ENCODE results near the gene ATXN2.
"Not testable (repeated sequence)": the region's sequence is repeated elsewhere in the genome, so short reads cannot be mapped to it uniquely, and the experiment has no call there.

ATXN2 gene

DNA sequence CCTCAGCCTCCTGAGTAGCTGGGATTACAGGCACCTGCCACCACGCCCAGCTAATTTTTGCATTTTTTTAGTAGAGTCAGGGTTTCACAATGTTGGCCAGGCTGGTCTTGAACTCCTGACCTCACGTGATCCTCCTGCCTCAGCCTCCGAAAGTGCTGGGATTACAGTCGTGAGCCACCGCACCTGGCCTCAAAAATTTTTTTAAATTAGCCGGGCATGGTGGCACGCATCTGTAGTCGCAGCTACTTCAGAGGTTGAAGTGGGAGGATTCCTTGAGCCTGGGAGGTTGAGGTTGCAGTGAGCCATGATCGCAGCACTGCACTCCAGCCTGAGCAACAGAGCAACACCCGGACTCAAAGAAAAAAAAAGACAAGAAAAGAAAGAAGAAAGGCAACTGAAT lies 18.7 kb upstream of the ATXN2 start:
- not testable (repeated sequence) for H3K4me3 ChIP-seq (ENCODE audit: low read length); H3K36me3 ChIP-seq (ENCODE audit: control insufficient read depth, low read depth, low read length); H3K4me1 ChIP-seq (ENCODE audit: control insufficient read depth, low read depth, low read length); H3K9ac ChIP-seq (ENCODE audit: low read length); H3K9me3 ChIP-seq (ENCODE audit: control insufficient read depth, low read depth, low read length); H3K27me3 ChIP-seq (ENCODE audit: control insufficient read depth, insufficient read depth, low read length); H3K27ac ChIP-seq (ENCODE audit: low read length)

- H3K4me3 ChIP-seq (ENCODE audit: low read length) = no peak overlapping the region
- no peaks in the 10 kb centered on the region for H3K27me3 ChIP-seq (ENCODE audit: control insufficient read depth, insufficient read depth, low read length)
- no peaks in the 10 kb centered on the region for H3K9me3 ChIP-seq (ENCODE audit: control insufficient read depth, low read depth, low read length)
- H3K4me1 ChIP-seq (ENCODE audit: control insufficient read depth, low read depth, low read length) = no peaks in the 10 kb centered on the region
- H3K27ac ChIP-seq (ENCODE audit: low read length) = no peak overlapping the region
- H3K9ac ChIP-seq (ENCODE audit: low read length) = no peak overlapping the region
- H3K36me3 ChIP-seq (ENCODE audit: control insufficient read depth, low read depth, low read length) = no peaks in the 10 kb centered on the region
Observed at GRCh38 chr12:111616177-111616623, 17.1 kb upstream of the ATXN2 start.

- H3K27ac ChIP-seq (ENCODE audit: low read length) = no peak overlapping the region
- H3K27me3 ChIP-seq (ENCODE audit: control insufficient read depth, insufficient read depth, low read length) = no peaks in the 10 kb centered on the region
- H3K4me3 ChIP-seq (ENCODE audit: low read length) = no peak overlapping the region
- no peak overlapping the region for H3K9ac ChIP-seq (ENCODE audit: low read length)
- no peaks in the 10 kb centered on the region for H3K4me1 ChIP-seq (ENCODE audit: control insufficient read depth, low read depth, low read length)
- H3K9me3 ChIP-seq (ENCODE audit: control insufficient read depth, low read depth, low read length) = no peaks in the 10 kb centered on the region
- H3K36me3 ChIP-seq (ENCODE audit: control insufficient read depth, low read depth, low read length) = no peaks in the 10 kb centered on the region
Observed at GRCh38 chr12:111607239-111607638, 8.1 kb upstream of the ATXN2 start.

GRCh38 chr12:111606767-111607230 lies 7.7 kb upstream of the ATXN2 start:
- Histone ChIP-seq H3K36me3 (ENCODE audit: control insufficient read depth, low read depth, low read length) (no peaks in the 10 kb centered on the region), H3K4me3 (ENCODE audit: low read length) (no peak overlapping the region)

DNA sequence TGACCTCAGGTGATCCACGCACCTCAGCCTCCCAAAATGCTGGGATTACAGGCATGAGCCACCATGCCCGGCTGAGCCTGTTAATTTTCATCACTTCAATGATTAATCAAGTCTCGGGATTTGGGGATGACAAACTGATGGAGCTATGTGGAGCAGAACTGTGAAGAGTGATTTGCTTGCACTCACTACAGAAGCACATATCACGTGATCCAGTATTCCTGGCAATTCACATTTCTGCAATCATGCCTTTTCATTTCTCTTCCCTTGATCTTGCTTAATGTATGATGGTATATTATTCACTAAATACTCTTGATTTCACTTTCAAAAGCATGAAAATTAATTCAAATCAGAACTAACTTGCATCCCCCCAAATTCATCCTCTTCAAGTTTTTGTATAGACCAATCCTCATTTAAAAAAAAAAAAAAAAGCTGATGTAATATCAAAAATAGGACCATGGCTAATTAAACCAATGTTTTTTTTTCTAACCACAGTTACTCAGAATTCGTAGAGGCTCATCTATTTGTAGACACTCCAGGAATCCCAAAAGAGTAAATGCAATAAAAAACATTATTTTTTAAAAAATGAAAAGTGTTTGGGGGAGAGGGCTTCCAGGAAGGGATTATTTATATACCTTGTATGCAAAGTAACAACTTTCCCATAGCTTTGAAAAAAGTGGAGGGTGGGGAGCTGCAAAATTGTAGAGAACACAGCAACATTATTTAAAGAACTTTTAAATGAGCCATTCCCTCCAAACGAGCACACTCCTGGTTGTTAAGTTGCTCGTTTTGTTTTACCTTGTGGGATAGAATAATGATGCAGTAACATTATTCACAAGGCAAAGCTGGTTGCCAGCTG lies 7.0 kb upstream of the ATXN2 start:
- Histone ChIP-seq H3K4me3 (ENCODE audit: low read length) (no peak overlapping the region), H3K27me3 (ENCODE audit: control insufficient read depth, insufficient read depth, low read length) (no peaks in the 10 kb centered on the region), H3K9ac (ENCODE audit: low read length) (no peak overlapping the region), H3K4me1 (ENCODE audit: control insufficient read depth, low read depth, low read length) (no peaks in the 10 kb centered on the region), H3K9me3 (ENCODE audit: control insufficient read depth, low read depth, low read length) (no peaks in the 10 kb centered on the region), H3K27ac (ENCODE audit: low read length) (no peak overlapping the region), H3K36me3 (ENCODE audit: control insufficient read depth, low read depth, low read length) (no peaks in the 10 kb centered on the region)

More at GRCh38 chr12:111606767-111607230, 7.7 kb upstream of the ATXN2 start:
- H3K27me3 ChIP-seq (ENCODE audit: control insufficient read depth, insufficient read depth, low read length) = no peaks in the 10 kb centered on the region
- H3K27ac ChIP-seq (ENCODE audit: low read length) = no peak overlapping the region
- no peaks in the 10 kb centered on the region for H3K9me3 ChIP-seq (ENCODE audit: control insufficient read depth, low read depth, low read length)
- no peaks in the 10 kb centered on the region for H3K4me1 ChIP-seq (ENCODE audit: control insufficient read depth, low read depth, low read length)
- no peak overlapping the region for H3K9ac ChIP-seq (ENCODE audit: low read length)

- not testable (repeated sequence) for H3K9me3 ChIP-seq (ENCODE audit: control insufficient read depth, low read depth, low read length); H3K4me3 ChIP-seq (ENCODE audit: low read length); H3K27ac ChIP-seq (ENCODE audit: low read length); H3K36me3 ChIP-seq (ENCODE audit: control insufficient read depth, low read depth, low read length); H3K4me1 ChIP-seq (ENCODE audit: control insufficient read depth, low read depth, low read length); H3K9ac ChIP-seq (ENCODE audit: low read length); H3K27me3 ChIP-seq (ENCODE audit: control insufficient read depth, insufficient read depth, low read length)
Observed at GRCh38 chr12:111602857-111603256, 3.7 kb upstream of the ATXN2 start.

GRCh38 chr12:111602348-111602747 lies 3.2 kb upstream of the ATXN2 start:
- Histone ChIP-seq H3K4me3 (ENCODE audit: low read length) (no peak overlapping the region), H3K36me3 (ENCODE audit: control insufficient read depth, low read depth, low read length) (no peaks in the 10 kb centered on the region), H3K9me3 (ENCODE audit: control insufficient read depth, low read depth, low read length) (no peaks in the 10 kb centered on the region), H3K9ac (ENCODE audit: low read length) (no peak overlapping the region), H3K27me3 (ENCODE audit: control insufficient read depth, insufficient read depth, low read length) (no peaks in the 10 kb centered on the region), H3K4me1 (ENCODE audit: control insufficient read depth, low read depth, low read length) (peaks cover 5% of the 10 kb centered on the region), H3K27ac (ENCODE audit: low read length) (no peak overlapping the region)

DNA sequence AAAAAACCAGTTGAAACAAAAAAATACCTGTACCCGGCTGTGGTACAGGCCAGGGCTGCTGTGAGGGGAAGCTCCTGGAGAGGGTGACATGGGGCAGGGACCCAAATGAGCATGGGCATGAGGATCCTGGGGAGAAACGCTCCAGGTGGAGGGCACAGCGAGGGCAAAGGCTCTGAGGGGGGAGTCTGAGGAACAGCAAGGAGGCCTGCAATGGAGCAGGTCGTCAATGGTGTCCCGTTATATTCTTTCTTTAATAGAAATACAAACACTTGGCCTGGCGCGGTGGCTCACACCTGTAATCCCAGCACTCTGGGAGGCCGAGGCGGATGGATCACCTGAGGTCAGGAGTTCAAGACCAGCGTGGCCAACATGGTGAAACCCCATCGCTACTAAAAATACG lies 1.9 kb upstream of the ATXN2 start:
- H3K9ac ChIP-seq (ENCODE audit: low read length); H3K27ac ChIP-seq (ENCODE audit: low read length); H3K4me3 ChIP-seq (ENCODE audit: low read length); H3K36me3 ChIP-seq (ENCODE audit: control insufficient read depth, low read depth, low read length); H3K9me3 ChIP-seq (ENCODE audit: control insufficient read depth, low read depth, low read length); H3K27me3 ChIP-seq (ENCODE audit: control insufficient read depth, insufficient read depth, low read length): not testable (repeated sequence)
- H3K4me1 ChIP-seq (ENCODE audit: control insufficient read depth, low read depth, low read length) = peaks cover 15% of the 10 kb centered on the region

GRCh38 chr12:111600205-111600642 lies 1.1 kb upstream of the ATXN2 start:
- H3K27ac ChIP-seq (ENCODE audit: low read length) = peak overlapping the region; percentile 72
- H3K4me3 ChIP-seq (ENCODE audit: low read length) = peak overlapping the region; percentile 82

DNA sequence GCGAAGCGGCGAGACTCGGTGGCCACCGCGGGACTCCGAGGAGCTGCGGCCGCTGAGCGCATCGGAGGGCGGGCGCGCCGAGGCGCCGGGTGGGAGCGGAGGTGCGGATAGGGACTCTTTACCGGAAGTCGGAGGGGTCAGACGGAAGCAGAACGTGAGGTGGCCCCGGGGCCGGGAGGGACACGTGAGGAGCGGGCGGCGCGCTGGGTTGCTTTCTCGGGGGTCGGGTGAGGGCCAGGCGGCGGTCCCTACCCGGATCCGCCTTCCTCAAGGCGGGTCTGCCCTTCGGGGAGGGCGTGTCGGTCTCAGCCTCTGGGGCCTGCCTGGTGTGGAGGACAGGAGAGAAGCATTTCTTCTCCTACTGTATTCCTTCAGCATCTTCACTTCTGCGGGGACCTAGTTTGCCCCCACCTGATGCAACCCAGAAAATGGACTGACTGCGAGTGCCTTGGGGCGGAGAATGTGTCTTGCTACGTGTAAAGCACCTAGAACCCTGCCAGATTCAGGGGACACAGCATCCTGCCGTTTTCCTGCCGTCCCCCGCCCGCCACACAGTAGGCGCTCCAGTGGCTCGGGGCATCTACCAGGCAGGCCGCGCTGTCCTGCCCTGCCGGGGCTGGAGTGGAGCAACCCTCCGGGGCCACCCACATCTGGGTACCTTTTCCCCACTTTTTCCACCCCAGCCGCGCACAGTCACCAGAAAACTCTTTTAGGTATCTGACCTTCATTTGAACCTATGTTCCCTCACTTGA lies 514 bp upstream of the ATXN2 start:
- Histone ChIP-seq H3K9ac (ENCODE audit: low read length) (peak overlapping the region; percentile 70), H3K4me3 (ENCODE audit: low read length) (peak overlapping the region; percentile 82), H3K27me3 (ENCODE audit: control insufficient read depth, insufficient read depth, low read length) (no peaks in the 10 kb centered on the region), H3K36me3 (ENCODE audit: control insufficient read depth, low read depth, low read length) (no peaks in the 10 kb centered on the region), H3K4me1 (ENCODE audit: control insufficient read depth, low read depth, low read length) (peaks cover 15% of the 10 kb centered on the region), H3K9me3 (ENCODE audit: control insufficient read depth, low read depth, low read length) (no peaks in the 10 kb centered on the region), H3K27ac (ENCODE audit: low read length) (peak overlapping the region; percentile 72)

More at GRCh38 chr12:111600205-111600642, 1.1 kb upstream of the ATXN2 start:
- no peaks in the 10 kb centered on the region for H3K27me3 ChIP-seq (ENCODE audit: control insufficient read depth, insufficient read depth, low read length)
- H3K9ac ChIP-seq (ENCODE audit: low read length) = peak overlapping the region; percentile 70
- H3K4me1 ChIP-seq (ENCODE audit: control insufficient read depth, low read depth, low read length) = peaks cover 15% of the 10 kb centered on the region
- H3K9me3 ChIP-seq (ENCODE audit: control insufficient read depth, low read depth, low read length) = no peaks in the 10 kb centered on the region
- no peaks in the 10 kb centered on the region for H3K36me3 ChIP-seq (ENCODE audit: control insufficient read depth, low read depth, low read length)

- Histone ChIP-seq H3K36me3 (ENCODE audit: control insufficient read depth, low read depth, low read length) (no peaks in the 10 kb centered on the region), H3K27ac (ENCODE audit: low read length) (no peak overlapping the region), H3K27me3 (ENCODE audit: control insufficient read depth, insufficient read depth, low read length) (no peaks in the 10 kb centered on the region), H3K9ac (ENCODE audit: low read length) (peak overlapping the region; percentile 74), H3K9me3 (ENCODE audit: control insufficient read depth, low read depth, low read length) (no peaks in the 10 kb centered on the region), H3K4me1 (ENCODE audit: control insufficient read depth, low read depth, low read length) (peaks cover 15% of the 10 kb centered on the region), H3K4me3 (ENCODE audit: low read length) (peak overlapping the region; percentile 89)
Observed at GRCh38 chr12:111597831-111598636, 1.1 kb downstream of the ATXN2 start.

Measured in iPS-18a (cell line).